C4-2B (cell line): Measurements from ENCODE around the gene RFX8.

Source experiments
- CTCF ChIP-seq: fragments of 450-650 bp; conservative IDR thresholded peaks from 2 replicates; pipeline ENCODE4 v1.5.1; 2017; ENCODE audit warnings: mild to moderate bottlenecking
- ZFX ChIP-seq: fragments of 450-650 bp; IDR thresholded peaks from 2 replicates; pipeline ENCODE4 v1.6.1; 2017

- TF ChIP-seq CTCF = peak; percentile 87
- no peak for TF ChIP-seq ZFX
Observed at GRCh38 chr2:101419096-101419663, 55.7 kb downstream of the RFX8 start.
